Caco-2 (cell line): ENCODE measurements around the gene ABCC3. TPM values are rescaled to one million over a fixed set of nuclear protein-coding genes. Genes with fewer than 3 reads are reported as not detected.

Source experiments
- BruUV-seq: library from RNA; stranded (reverse); fragments of 400-500 nt; replicated peaks from 2 replicates; lab custom pipeline; 2021; lab: Mats Ljungman, UMichigan
- CTCF ChIA-PET: fragments of 300-600 bp; sonication (Branson Sonifier 250); formaldehyde crosslinking; loops from one replicate; lab custom pipeline; 2022; ENCODE audit warnings: antibody characterized with exemption; lab: Charles Lee
- POLR2A ChIA-PET: fragments of 300-600 bp; sonication (Branson Sonifier 250); formaldehyde crosslinking; loops from one replicate; lab custom pipeline; 2022; ENCODE audit warnings: antibody characterized with exemption; lab: Charles Lee
- DNase-seq, 2 experiments: peaks; one replicate each; pipeline versions ENCODE4 v3.0.0 to v3.0.0-alpha.2; 2020 to 2022
- H3K27me3 ChIP-seq: replicated peaks from 2 replicates; pipeline ENCODE4 v1.6.0; 2011; ENCODE audit warnings: low read length; ENCODE audit not compliant: control insufficient read depth, insufficient read depth
- H3K36me3 ChIP-seq: 2 replicates; pipeline ENCODE4 v1.5.1; 2011; ENCODE audit warnings: low read length; ENCODE audit not compliant: control insufficient read depth, insufficient read depth
- H3K4me1 ChIP-seq: fragments of 250-450 bp; sonication (Bioruptor Pico); 2 replicates; pipeline ENCODE4 v1.5.1; 2020; ENCODE audit warnings: mild to moderate bottlenecking
- H3K4me3 ChIP-seq: 2 replicates; pipeline ENCODE4 v1.5.1; 2011; ENCODE audit warnings: low read depth, mild to moderate bottlenecking, control low read depth, low read length
- H3K9me3 ChIP-seq: fragments of 250-450 bp; sonication (Bioruptor Pico); 2 replicates; pipeline ENCODE4 v1.5.1; 2020; ENCODE audit warnings: mild to moderate bottlenecking, moderate library complexity
- H3K27ac Mint-ChIP-seq: one replicate; pipeline ENCODE4 v1.8.0; 2022; ENCODE audit warnings: mixed read lengths; ENCODE audit not compliant: unreplicated experiment
- H3K27me3 Mint-ChIP-seq: one replicate; pipeline ENCODE4 v1.8.0; 2022; ENCODE audit warnings: mixed read lengths; ENCODE audit not compliant: insufficient read depth, unreplicated experiment
- H3K36me3 Mint-ChIP-seq: one replicate; pipeline ENCODE4 v1.8.0; 2022; ENCODE audit warnings: mild to moderate bottlenecking, mixed read lengths; ENCODE audit not compliant: insufficient read depth, unreplicated experiment
- H3K4me1 Mint-ChIP-seq: one replicate; pipeline ENCODE4 v1.8.0; 2022; ENCODE audit warnings: low read depth, mixed read lengths; ENCODE audit not compliant: unreplicated experiment
- H3K4me3 Mint-ChIP-seq: one replicate; pipeline ENCODE4 v1.8.0; 2022; ENCODE audit warnings: mild to moderate bottlenecking, moderate library complexity, mixed read lengths; ENCODE audit not compliant: unreplicated experiment
- H3K9me3 Mint-ChIP-seq: one replicate; pipeline ENCODE4 v1.8.0; 2022; ENCODE audit warnings: mixed read lengths; ENCODE audit not compliant: unreplicated experiment
- CTCF ChIP-seq, 2 experiments: fragments of 200-600 bp in 1 of 2; IDR thresholded peaks; 1 replicate in 1 of 2; 2 replicates in 1 of 2; pipeline versions ENCODE4 v1.5.1 to v1.8.0; 2011 to 2022; ENCODE audit warnings: antibody characterized with exemption in 1 of 2, control low read depth in 1 of 2, inconsistent platforms in 1 of 2, low read depth in 1 of 2, low read length in 1 of 2, mild to moderate bottlenecking in 1 of 2, moderate library complexity in 1 of 2; ENCODE audit not compliant: insufficient read depth in 1 of 2, severe bottlenecking in 1 of 2, unreplicated experiment in 1 of 2
- intact Hi-C: fragments of 100-400 bp; cut with micrococcal nuclease; formaldehyde crosslinking; loops from one replicate; pipeline ENCODE4 v1.10.0; 2022; ENCODE audit not compliant: unreplicated experiment
- total RNA-seq: library from RNA; stranded (reverse); gene quantifications from 2 replicates; pipeline ENCODE4 v1.2.3, GENCODE V29; 2022

Gene ABCC3
- total RNA-seq, 1 experiment from 2014 or later: 45.6 TPM

GRCh38 chr17:50636804-50637195 lies 2.1 kb downstream of the ABCC3 start:
- Histone ChIP-seq H3K36me3 (no peaks in the 10 kb centered on the region), H3K27me3 (no peaks in the 10 kb centered on the region), H3K4me3 (no peak overlapping the region), H3K4me1 (peaks cover 71% of the 10 kb centered on the region), H3K9me3 (no peaks in the 10 kb centered on the region)
- ChIA-PET CTCF (interaction anchor here (0.9 to 4.1 kb wide), 6 partner anchors 9 to 93 kb away, joined by 4 to 54 read pairs (median 8); no protein-coding TSS in a partner anchor), POLR2A (interaction anchor here (1.1 kb wide), 1 partner anchor 8 kb away, joined by 4 read pairs; no protein-coding TSS in a partner anchor)
- no peak for TF ChIP-seq CTCF (IDR thresholded peaks at IDR 0.05; ENCODE audit: insufficient read depth in 1 of 2, low read depth in 1 of 2, low read length in 1 of 2, severe bottlenecking in 1 of 2, unreplicated experiment in 1 of 2)
- no peaks in the 10 kb centered on the region for H3K36me3 Mint-ChIP-seq
- no peak overlapping the region for H3K4me3 Mint-ChIP-seq
- intact Hi-C loops: no loop called here
- DNase-seq: no peak
- no peaks in the 10 kb centered on the region for H3K27me3 Mint-ChIP-seq
- no peak overlapping the region for H3K27ac Mint-ChIP-seq
- BruUV-seq: no TSS peak
- no peaks in the 10 kb centered on the region for H3K9me3 Mint-ChIP-seq
- peaks cover 43% of the 10 kb centered on the region for H3K4me1 Mint-ChIP-seq

GRCh38 chr17:50637829-50638605 lies 3.3 kb downstream of the ABCC3 start:
- Histone ChIP-seq H3K27me3 (no peaks in the 10 kb centered on the region), H3K9me3 (no peaks in the 10 kb centered on the region), H3K4me3 (no peak overlapping the region), H3K4me1 (peaks cover 71% of the 10 kb centered on the region), H3K36me3 (no peaks in the 10 kb centered on the region)
- Mint-ChIP-seq H3K4me3 (no peak overlapping the region), H3K9me3 (no peaks in the 10 kb centered on the region), H3K4me1 (peaks cover 39% of the 10 kb centered on the region), H3K27me3 (no peaks in the 10 kb centered on the region), H3K36me3 (no peaks in the 10 kb centered on the region), H3K27ac (peak overlapping the region; percentile 1)
- CTCF ChIA-PET: interaction anchor here (0.5 to 4.1 kb wide), 9 partner anchors 11 to 107 kb away, joined by 3 to 54 read pairs (median 4); no protein-coding TSS in a partner anchor
- intact Hi-C loops: no loop called here
- BruUV-seq: no TSS peak
- no peak for DNase-seq
- TF ChIP-seq CTCF (IDR thresholded peaks at IDR 0.05; ENCODE audit: insufficient read depth in 1 of 2, low read depth in 1 of 2, low read length in 1 of 2, severe bottlenecking in 1 of 2, unreplicated experiment in 1 of 2): no peak
- POLR2A ChIA-PET: interaction anchor here (0.8 to 1.0 kb wide), 2 partner anchors 46 to 81 kb away, joined by 3 to 4 read pairs; partner anchors contain the start of gene LUC7L3

- ChIA-PET CTCF (interaction anchor here (0.5 to 4.1 kb wide), 10 partner anchors 8 to 108 kb away, joined by 3 to 54 read pairs (median 4); no protein-coding TSS in a partner anchor), POLR2A (interaction anchor here (1.0 to 1.1 kb wide), 2 partner anchors 11 to 46 kb away, joined by 3 to 4 read pairs; no protein-coding TSS in a partner anchor)
- Histone ChIP-seq H3K4me3 (no peak overlapping the region), H3K9me3 (no peaks in the 10 kb centered on the region), H3K27me3 (no peaks in the 10 kb centered on the region), H3K36me3 (no peaks in the 10 kb centered on the region), H3K4me1 (peaks cover 71% of the 10 kb centered on the region)
- Mint-ChIP-seq H3K27ac (peak overlapping the region; percentile 1), H3K27me3 (no peaks in the 10 kb centered on the region), H3K4me1 (peaks cover 35% of the 10 kb centered on the region), H3K36me3 (no peaks in the 10 kb centered on the region), H3K4me3 (no peak overlapping the region), H3K9me3 (no peaks in the 10 kb centered on the region)
- no TSS peak for BruUV-seq
- no peak for TF ChIP-seq CTCF (IDR thresholded peaks at IDR 0.05; ENCODE audit: insufficient read depth in 1 of 2, low read depth in 1 of 2, low read length in 1 of 2, severe bottlenecking in 1 of 2, unreplicated experiment in 1 of 2)
- no peak for DNase-seq
- intact Hi-C loops: no loop called here
Observed at GRCh38 chr17:50638606-50638965, 3.9 kb downstream of the ABCC3 start.
